GM18502 (cell line): Measurements from ENCODE around the gene PITPNC1.
"Not testable (repeated sequence)": the region's sequence is repeated elsewhere in the genome, so short reads cannot be mapped to it uniquely, and the experiment has no call there.

ENCODE experiments used
- ATAC-seq: cut with Tn5 transposase; IDR thresholded peaks from one replicate; pipeline ENCODE4 v1.9.1; 2021; ENCODE audit warnings: mild to moderate bottlenecking; ENCODE audit not compliant: unreplicated experiment, poor library complexity

PITPNC1 gene

DNA sequence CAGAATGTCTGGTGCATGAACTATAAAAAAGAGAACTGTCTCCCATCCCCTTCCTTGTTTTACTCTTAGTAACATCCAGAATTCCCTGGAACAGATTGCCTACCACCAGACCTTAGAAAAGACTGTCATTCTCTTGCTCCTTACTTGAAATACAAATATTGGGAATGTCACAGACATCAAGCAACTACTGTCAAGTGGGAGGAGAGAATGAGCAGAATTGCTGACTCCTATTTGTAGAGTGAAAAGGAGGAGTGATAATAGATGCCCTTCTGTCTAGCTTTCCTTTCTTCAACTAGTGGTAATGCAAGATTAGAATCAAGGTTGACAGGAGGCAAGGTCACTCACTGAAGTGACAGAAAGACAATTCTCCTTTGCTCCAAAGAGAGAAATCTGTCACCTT, 316.7 kb downstream of the PITPNC1 start:
- ATAC-seq, result no peak

DNA sequence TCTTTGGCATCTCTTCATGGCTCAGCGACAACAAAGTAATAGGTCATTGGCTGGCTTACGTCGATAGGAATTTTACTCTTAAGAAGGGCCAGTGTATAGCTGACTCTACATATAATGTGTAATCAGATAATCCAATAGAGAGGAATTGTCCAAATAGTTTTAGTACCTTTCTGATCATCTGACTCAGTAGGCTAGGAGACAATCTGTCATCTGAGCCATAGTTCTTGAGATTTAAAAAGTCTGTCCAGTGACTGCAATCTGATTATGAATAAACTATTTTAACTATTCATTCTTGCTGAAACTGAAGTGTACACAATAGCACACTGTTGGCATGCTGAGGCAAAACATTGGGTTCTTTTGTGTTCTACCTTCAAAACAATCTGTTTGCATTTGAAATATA, 319.3 kb downstream of the PITPNC1 start:
- no peak for ATAC-seq

DNA sequence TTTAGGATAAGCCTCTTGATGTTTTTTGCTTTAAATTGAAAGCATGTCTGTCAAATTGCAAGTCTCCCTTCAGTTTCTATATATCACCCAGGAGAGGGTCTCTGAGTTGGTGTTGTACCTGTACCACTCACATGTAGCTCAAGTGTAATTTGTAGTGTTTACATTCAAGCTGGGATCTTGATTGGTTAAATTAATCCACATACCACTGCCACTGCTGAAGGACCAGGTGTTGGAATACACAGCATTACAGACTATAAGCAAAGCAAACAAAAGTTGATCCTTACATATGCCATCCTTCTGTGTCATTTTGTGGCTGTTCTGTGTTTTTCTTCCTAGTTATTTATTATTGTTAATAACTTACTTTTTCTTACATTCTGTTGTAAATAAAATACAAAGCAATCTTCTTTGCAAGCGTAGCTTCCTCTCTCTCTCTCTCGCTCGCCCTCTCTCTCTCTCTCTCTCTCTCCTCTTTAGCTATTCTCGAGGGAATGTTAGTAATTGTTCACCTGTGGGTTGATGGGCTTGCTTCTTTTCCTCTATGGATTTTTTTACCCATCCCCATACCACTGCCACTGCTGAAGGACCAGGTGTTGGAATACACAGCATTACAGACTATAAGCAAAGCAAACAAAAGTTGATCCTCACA, 319.9 kb downstream of the PITPNC1 start:
- ATAC-seq, result no peak

DNA sequence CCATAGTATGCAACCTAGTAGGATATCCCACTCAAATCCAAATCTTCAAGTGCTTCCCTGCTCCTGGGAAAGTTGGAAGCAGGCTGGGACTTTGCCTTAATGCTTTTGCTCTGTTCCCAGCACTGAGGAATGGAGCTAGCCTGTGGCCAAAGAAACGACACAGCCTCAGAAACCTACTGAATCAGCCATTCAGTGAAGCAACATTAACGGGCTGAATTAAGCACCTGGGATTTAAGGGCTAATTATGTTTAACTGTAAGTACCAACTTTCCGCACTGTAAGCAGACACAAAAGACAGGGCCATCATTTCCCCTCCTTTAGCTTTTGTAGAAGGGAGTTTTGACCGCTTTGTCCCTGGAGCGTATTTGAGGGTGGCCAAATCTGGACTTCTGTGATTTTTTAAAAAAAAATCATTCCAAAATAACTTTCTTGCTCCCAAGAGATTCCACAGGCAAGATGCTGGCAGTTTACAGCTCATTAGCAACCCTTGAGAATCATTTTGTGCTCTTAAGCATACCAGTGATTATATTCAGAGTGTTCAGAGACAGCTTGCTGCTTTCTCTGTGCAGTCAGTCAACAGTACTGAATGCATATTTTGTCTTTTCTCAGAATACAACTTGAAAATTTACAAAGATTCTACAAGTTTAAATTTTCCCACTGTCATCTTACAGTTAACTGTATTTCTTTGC, 323.1 kb downstream of the PITPNC1 start:
- no peak for ATAC-seq

DNA sequence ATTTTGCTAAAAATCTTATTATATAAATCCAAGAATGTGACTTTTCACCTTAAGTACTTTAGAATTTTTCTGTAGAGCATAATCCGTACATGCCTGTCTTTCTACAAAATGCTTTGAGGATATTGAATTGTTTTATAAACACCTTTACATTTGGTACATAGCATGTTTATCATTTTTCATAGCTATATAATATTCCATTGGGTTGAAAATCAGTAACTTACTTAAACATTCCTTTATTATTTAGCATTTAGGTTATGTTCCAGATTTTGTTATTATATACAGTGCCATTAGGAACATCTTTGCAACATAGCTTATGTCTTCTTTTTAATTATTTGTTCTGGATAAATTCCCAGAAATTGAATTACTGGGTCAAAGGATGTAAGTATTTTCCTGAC, 323.6 kb downstream of the PITPNC1 start:
- no peak for ATAC-seq

DNA sequence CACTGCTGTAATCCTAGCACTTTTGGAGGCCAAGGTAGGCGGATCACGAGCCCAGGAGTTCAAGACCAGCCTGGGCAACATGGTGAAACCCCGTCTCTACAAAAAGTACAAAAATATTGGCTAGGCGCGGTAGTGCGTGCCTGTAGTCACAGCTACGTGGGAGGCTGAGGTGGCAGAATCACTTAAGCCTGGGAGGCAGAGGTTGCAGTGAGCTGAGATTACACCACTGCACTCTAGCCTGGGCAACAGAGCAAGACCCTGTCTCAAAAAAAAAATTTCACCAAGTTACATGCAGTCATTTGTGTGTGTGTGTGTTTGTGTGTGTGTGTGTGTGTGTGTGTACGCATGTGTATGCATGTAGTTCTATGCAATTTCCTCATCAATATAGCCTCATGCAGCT, 325.8 kb downstream of the PITPNC1 start:
- ATAC-seq, result not testable (repeated sequence)

DNA sequence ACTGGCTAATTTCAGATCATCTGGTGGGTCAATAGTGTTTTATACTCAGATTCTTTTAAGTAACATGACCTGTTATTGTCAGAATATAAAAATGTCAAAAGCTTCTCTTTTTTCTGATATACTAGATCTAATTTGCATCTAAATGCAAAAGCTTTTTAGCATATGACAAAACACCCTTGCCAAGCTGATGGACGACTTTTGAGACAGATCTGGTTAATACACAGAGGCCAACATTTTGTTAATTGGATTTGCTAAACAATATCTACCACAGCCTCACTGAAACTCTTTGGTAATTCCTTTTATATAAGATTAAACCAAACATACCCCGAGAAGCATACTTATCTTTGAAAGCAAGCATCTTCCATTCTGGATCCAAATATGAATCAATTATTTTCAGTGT, 330.4 kb downstream of the PITPNC1 start:
- no peak for ATAC-seq

DNA sequence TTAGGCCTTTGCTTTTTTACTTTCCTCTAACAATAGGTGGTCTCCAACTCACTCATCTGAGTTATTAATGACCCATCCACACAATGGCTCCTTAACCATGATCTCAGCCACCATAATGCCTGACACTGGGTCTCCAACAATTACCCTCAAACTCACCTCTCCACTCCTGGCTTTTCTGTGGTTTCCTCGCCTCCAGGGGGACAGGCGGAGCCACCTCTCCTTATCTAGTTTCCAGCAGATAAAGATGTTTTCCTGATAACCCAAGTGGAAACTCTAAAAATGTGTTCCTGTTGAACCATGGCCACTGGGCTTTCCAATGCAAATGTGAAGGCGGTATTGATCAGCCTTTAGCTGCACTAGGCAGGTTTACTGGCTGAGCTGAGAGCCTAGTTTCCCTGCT, 331.3 kb downstream of the PITPNC1 start:
- ATAC-seq, result no peak

DNA sequence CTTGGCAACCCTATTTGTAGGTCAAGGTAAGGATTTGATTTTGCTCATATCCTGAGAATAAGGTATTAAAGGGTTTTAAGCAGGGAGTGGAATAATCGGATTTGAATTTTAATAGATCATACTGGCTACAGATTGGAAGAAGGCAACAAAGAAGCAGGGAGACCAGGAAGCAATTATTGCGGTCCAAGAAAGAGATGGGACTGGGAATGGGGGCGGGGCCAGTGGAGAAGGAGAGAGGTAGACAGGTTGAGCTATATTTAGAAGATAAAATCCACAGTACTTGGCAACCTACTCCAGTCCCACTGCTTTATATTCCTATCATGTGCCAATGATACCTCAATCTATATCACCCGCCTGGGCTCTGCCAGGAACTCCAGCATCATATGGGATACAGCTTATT, 334.8 kb downstream of the PITPNC1 start:
- no peak for ATAC-seq

DNA sequence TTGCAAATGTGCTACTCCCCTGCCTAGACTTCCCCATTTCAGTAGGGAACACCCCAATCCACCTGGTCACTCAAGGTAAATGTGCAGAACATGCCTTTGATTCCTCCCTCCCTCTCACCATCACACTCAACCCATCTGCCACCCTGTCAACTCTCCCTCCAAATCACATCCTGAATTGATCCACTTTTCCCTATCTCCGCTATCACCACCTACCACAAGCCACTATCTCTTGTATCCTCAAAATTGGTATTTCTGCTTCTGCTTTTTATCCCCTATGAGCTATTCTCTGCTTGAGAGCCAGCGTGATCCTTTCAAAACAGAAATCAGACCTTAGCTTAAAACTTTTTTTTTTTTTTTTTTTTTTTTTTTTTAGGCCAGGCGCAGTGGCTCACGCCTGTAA, 335.3 kb downstream of the PITPNC1 start:
- ATAC-seq, result no peak

DNA sequence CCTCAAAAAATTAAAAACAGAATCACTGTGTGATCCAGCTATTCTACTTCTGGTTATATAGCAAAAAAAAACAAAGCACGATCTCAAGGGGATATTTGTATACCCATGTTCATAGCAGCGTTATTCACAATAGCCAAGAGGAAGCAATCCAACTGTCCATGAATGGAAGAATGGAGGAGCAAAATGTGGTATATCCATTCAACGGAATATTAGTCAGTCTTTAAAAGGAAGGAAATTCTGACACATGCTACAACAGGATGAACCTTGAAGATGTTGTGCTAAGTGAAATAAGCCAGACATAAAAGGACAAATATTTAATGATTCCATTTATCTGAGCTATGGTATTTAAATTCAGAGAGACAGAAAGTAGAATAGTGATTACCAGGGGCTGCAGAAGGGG, 336.1 kb downstream of the PITPNC1 start:
- no peak for ATAC-seq

DNA sequence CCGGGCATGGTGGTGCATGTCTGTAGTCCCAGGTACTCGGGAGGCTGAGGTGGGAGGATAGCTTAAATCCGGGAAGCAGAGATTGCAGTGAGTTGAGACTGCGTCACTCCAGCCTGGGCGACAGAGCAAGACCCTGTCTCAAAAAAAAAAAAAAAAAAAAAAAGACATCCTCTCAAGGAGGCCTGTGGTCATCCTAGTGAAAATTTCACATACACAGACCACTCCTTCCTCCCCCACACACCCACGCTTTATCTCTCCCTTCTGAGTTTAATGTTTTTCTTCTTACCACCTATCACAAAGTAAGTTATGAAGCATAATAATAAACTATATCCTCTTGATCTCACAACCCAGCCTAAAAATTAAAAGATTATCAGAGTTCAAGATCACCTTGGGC, 339.3 kb downstream of the PITPNC1 start:
- no peak for ATAC-seq

DNA sequence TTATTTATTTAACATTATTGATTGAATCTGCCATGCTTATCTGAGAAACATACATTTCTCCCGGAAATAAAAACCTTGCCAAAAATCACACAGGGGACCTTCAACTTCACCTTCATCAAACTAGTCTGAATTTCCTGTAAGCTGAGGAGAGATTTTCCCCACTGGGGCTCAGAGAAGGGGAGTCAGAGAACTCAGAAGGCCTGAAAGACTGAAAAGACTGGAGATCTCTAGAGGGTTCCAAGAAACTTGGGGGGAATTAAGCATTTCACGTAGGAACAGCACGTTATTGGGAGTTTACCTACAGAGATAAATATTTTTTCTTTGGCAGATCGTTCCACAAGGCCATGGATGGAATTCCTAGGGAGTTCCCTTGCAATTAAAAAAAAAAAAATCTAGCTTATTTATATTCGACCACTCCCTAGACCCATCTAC, 340.1 kb downstream of the PITPNC1 start:
- no peak for ATAC-seq

DNA sequence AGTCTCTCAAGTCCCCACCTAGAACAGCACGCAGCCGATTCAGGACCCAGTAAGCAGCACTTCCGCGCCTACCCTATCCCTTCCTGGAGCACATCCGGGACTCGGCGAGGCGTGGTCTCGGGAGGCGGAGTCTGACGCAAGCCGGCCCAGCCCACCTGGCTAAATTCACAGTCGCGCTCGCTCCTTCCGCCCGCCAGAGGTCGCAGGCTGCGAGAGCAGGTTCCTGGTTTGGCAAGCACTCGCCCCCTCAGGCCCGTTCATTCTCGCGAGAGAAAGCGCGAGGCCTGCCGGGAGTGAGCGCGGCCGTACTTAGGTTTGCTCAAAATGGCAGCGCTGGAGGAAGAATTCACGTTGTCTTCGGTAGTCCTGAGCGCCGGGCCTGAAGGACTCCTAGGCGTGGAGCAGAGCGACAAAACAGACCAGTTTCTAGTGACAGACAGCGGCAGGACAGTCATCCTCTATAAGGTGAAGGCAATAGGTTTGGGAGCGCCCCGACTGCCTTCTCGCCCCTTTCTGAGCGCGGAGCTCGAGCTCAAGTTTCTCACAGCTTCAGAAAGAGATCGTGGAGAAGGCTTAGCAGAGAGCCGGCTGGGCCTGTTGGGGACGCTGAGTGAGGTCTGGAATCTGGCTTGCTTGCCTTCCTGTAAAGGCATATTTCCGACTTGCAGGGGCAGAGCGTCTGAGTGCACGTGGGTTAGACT, 340.7 kb downstream of the PITPNC1 start, which contains the start of gene NOL11:
Gene NOL11 (plus strand): TSS at position 313 of the 701 bp plus-strand sequence. CDS start 12 bp downstream, at position 325.
- peak; percentile 96 for ATAC-seq

DNA sequence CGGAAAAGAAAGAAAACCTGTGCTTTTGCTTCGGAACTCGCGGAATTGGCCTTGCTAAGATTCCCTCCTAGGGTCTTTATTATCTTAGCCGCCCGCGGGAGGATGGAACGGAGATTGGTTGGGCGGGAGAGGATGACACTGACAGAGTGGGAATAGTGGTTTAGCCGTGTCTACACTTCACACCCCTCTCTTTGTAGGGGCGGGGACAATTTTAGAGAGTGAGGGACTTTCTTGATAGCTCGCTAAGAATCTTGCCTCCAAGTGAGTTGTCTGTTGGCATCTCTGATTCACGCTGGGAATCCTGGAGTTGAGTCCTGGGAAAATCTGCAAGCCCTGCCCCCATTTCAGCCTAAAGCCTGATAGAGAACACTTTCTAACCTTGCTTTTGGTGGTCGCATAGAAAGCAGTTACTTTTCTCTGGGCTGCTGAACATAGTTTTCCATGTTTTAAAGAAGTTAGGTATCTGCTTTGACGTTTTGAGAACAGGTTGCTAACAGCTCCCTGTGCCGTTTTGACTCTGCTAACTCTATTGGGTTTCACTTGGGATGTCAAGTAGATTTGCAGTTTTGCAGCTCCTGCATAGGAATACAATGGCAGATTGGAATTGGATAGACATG, 341.4 kb downstream of the PITPNC1 start:
- peak; percentile 29 for ATAC-seq

DNA sequence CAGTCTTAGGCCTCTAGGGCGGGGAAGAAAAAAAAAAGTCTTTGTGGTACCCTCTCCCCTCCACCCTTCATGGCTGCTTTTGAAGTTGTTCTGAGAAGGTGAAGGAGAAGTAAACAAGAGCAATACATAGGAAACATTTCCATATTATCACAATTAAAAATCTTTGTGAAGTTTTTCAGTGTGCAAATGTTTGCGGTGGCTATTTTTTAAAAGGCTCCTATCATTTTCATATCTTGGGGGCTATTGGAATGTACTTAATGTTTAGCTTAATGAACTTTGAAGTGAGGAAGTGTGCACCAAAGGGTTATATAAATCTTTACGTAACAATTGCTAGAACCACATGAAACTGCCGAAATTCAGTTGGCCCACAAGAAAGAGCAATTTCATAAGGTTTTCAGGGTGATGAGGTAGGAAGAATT, 348.3 kb downstream of the PITPNC1 start:
- ATAC-seq, result no peak

DNA sequence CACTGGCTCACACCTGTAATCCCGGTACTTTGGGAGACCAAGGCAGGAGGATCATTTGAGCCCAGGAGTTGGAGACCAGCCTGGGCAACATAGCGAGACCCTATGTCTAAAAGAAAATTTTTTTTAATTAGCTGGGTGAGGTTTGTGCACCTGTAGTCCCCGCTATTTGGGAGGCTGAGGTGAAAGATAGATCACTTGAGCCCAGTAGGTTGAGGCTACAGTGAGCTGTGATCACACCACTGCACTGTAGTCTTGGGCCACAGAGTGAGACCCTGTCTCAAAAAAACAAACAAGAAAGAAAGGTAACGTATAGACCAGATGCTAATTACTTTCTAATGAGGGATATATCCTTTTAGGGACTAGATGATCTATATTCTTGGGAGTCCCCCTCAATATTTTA, 348.7 kb downstream of the PITPNC1 start:
- ATAC-seq, result no peak

DNA sequence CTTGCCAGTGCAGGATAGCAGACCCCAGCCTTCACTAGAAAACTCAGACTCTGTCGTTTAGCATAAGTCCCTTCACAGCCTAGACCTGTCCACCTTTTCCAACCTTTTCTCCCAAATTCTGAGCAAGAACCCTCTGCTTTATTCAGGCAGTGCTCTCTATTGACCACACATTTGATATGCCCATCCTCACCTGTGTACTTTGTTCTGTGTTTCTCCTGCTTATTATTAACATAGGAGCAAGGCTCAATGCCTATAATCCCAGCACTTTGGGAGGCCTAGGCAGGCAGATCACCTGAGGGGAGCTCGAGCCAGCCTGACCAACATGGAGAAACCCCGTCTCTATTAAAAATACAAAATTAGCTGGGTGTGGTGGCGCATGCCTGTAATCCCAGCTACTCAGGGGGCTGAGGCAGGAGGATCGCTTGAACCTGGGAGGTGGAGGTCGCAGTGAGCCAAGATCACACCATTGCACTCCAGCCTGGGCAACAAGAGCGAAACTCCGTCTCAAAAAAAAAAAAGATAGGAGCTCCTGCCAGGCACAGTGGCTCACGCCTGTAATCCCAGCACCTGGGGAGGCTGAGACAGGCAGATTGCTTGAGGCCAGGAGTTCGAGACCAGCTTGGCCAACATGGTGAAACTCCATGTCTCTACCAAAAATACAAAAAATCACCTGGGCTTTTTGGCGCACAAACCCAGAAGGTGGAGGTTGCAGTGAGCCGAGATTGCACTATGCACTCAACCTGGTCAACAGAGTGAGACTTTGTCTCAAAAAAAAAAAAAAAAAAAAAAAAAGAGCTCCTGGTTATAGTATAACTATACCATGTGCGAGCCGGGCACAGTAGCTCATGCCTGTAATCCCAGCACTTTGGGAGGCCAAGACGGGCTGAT, 350.3 kb downstream of the PITPNC1 start:
- not testable (repeated sequence) for ATAC-seq

DNA sequence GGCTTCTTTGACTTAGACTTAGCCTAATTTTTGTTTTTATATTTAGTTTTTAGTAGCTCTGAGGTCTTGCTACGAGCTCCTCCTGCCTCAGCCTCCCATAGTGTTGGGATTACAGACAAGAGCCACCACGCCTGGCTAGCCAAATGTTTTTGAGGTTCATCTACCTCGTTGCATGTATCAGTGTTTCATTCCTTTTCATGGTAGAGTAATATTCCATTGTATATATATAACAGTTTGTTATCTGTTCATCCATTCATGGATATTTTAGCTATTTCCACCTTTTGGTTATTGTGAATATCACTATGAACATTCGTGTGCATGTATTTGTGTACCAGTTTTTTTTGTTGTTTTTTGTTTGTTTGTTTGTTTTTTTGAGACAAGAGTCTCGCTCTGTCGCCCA, 352.8 kb downstream of the PITPNC1 start:
- ATAC-seq, result no peak

DNA sequence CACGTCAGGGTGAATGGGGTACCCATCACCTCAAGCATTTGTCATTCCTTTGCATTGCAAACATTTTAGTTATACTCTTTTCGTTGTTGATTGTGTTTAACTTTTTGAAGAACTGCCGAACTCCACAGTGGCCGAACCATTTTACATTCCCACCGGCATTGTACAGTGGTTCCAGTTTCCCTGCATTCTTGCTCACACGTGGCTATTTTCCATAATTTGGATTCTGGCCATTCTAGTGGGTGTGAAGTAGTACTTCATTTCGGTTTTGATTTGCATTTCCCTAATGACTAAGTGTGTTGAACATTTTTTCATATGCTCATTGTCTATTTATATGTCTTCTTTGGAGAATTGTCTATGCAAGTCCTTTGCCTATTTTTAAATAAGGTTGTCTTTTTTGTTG, 353.6 kb downstream of the PITPNC1 start:
- no peak for ATAC-seq
